Measurements from ENCODE around the gene AKAP13. TPM values are rescaled to one million over a fixed set of nuclear protein-coding genes. Genes with fewer than 3 reads are reported as not detected.

AKAP13 gene
- polyA plus RNA-seq, 1 donor from 2014 or later, result 10.0 TPM

- H4K20me1 ChIP-seq (ENCODE audit: insufficient read depth), result no peaks in the 10 kb centered on the region
Observed at GRCh38 chr15:85404176-85404917, 23.9 kb downstream of the AKAP13 start.

More at GRCh38 chr15:85404176-85404917, 23.9 kb downstream of the AKAP13 start:
- TF ChIP-seq EZH2 (IDR thresholded peaks at IDR 0.05; ENCODE audit: borderline replicate concordance, insufficient read depth, low read length, poor library complexity, severe bottlenecking) (no peak), RAD21 (conservative IDR thresholded peaks at IDR 0.05) (no peak), TAF1 (IDR thresholded peaks at IDR 0.05; ENCODE audit: low read depth) (no peak), SMC3 (conservative IDR thresholded peaks at IDR 0.05; ENCODE audit: poor library complexity) (no peak), CTCF (IDR thresholded peaks at IDR 0.05; ENCODE audit: poor library complexity, severe bottlenecking) (no peak), MXI1 (conservative IDR thresholded peaks at IDR 0.05; ENCODE audit: poor library complexity, severe bottlenecking) (no peak), EP300 (conservative IDR thresholded peaks at IDR 0.05; ENCODE audit: poor library complexity, severe bottlenecking) (no peak), REST (IDR thresholded peaks at IDR 0.05; ENCODE audit: borderline replicate concordance) (no peak), POLR2AphosphoS5 (IDR thresholded peaks at IDR 0.05) (no peak)
- no peak overlapping the region for H3K9ac ChIP-seq (ENCODE audit: low read length)
- H3K36me3 ChIP-seq (ENCODE audit: insufficient read depth, low read length), result no peaks in the 10 kb centered on the region
- peaks cover 19% of the 10 kb centered on the region for H3K79me2 ChIP-seq (replicated peaks; ENCODE audit: insufficient read depth, low read length)
- H3K4me2 ChIP-seq (ENCODE audit: low read length), result no peak overlapping the region
- no peaks in the 10 kb centered on the region for H3K9me3 ChIP-seq (ENCODE audit: low read length)
- no peak overlapping the region for H3K27ac ChIP-seq (ENCODE audit: low read length)
- no peaks in the 10 kb centered on the region for H3K27me3 ChIP-seq (ENCODE audit: insufficient read depth, low read depth, low read length)
- no peaks in the 10 kb centered on the region for H3K9me2 ChIP-seq (ENCODE audit: insufficient read depth, low read length)
- no peak overlapping the region for H3K4me3 ChIP-seq (ENCODE audit: low read length)
- no peaks in the 10 kb centered on the region for H3F3A ChIP-seq (ENCODE audit: insufficient read depth, low read length, poor library complexity, severe bottlenecking)
- H2AFZ ChIP-seq (ENCODE audit: low read depth, low read length), result no peak overlapping the region

Data from neural cell (in vitro differentiated cells).